ENCODE results near the gene NCS1.

GRCh38 chr9:130217838-130218237, 45.6 kb downstream of the NCS1 start:
- TF ChIP-seq CTCF (conservative IDR thresholded peaks at IDR 0.05 in 1 of 2, IDR thresholded peaks at IDR 0.05 in 1 of 2; ENCODE audit: extremely low read depth in 1 of 2, insufficient read depth in 1 of 2, low read depth in 1 of 2, low read length in 2 of 2) (no peak), EZH2 (IDR thresholded peaks at IDR 0.05; ENCODE audit: borderline replicate concordance, low read length) (no peak)

Data from mammary epithelial cell (primary cell).